Vagina (tissue), 2 donors: ENCODE data around the gene PLPPR4. TPM values are rescaled to one million over a fixed set of nuclear protein-coding genes. Genes with fewer than 3 reads are reported as not detected.

ENCODE experiments used
- DNase-seq, 2 donors: peaks; one replicate each; pipeline ENCODE4 v3.0.0-alpha.2; 2017; ENCODE audit errors: extremely low spot score in 2 of 2
- H3K27ac ChIP-seq: fragments of 200-600 bp; sonication (generic); one replicate; pipeline ENCODE4 v1.5.1; 2019
- H3K27me3 ChIP-seq: fragments of 200-600 bp; sonication (generic); one replicate; pipeline ENCODE4 v1.5.1; 2019
- H3K36me3 ChIP-seq, 2 donors: fragments of 200-600 bp; sonication (generic); one replicate each; pipeline ENCODE4 v1.5.1; 2017 to 2019
- H3K4me1 ChIP-seq: fragments of 200-600 bp; sonication (generic); one replicate; pipeline ENCODE4 v1.5.1; 2019
- H3K4me3 ChIP-seq, 2 donors: fragments of 200-600 bp; sonication (generic); 1 replicate in 1 of 2; 2 replicates in 1 of 2; pipeline ENCODE4 v1.5.1; 2016 to 2019
- H3K9me3 ChIP-seq: fragments of 200-600 bp; sonication (generic); one replicate; pipeline ENCODE4 v1.5.1; 2019
- CTCF ChIP-seq, 3 experiments: fragments of 450-650 bp in 2 of 3; fragments of 200-600 bp in 1 of 3; sonication (generic) in 1 of 3; IDR thresholded peaks; one replicate each; pipeline ENCODE4 v1.5.1; 2017 to 2019; ENCODE audit warnings: antibody characterized with exemption in 3 of 3, mild to moderate bottlenecking in 2 of 3, moderate library complexity in 2 of 3
- POLR2A ChIP-seq, 2 donors: fragments of 450-650 bp; IDR thresholded peaks; one replicate each; pipeline ENCODE4 v1.6.1; 2017; ENCODE audit warnings: antibody characterized with exemption in 2 of 2, mild to moderate bottlenecking in 2 of 2, moderate library complexity in 2 of 2
- POLR2AphosphoS5 ChIP-seq, 2 donors: sonication (generic); formaldehyde crosslinking; IDR thresholded peaks; one replicate each; pipeline ENCODE4 v1.9.0; 2017; ENCODE audit warnings: antibody characterized with exemption in 2 of 2, mild to moderate bottlenecking in 2 of 2, low read depth in 1 of 2; ENCODE audit not compliant: insufficient read depth in 1 of 2
- intact Hi-C: fragments of 100-400 bp; cut with DNase I; formaldehyde crosslinking; loops from one replicate; pipeline ENCODE4 v1.15.1; 2023
- total RNA-seq: library from RNA; depleted of rRNA; stranded (reverse); fragments of >200 nt; gene quantifications from one replicate; pipeline ENCODE4 v1.2.3, GENCODE V29; 2016

Gene PLPPR4
- total RNA-seq, 1 donor from 2014 or later = 1.5 TPM

DNA sequence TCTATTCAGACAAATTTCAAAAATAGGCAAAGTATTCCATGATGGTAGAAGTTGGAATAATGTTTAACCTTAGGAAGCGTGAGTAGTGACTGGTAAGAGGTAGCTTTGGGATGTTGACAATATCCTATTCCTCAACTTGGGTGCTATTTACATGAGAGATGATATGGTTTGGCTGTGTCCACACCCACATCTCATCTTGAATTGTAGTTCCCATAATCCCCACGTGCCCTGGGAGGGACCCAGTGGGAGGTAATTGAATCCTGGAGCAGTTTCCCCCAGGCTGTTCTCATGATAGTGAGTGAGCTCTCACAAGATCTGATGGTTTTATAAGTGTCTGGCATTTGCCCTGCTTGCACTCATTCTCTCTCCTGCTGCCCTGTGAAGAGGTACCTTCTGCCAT lies 67.3 kb downstream of the PLPPR4 start:
- DNase-seq = no peak
- no peaks in the 10 kb centered on the region for H3K4me1 ChIP-seq
- H3K4me3 ChIP-seq = no peak overlapping the region
- H3K9me3 ChIP-seq = no peaks in the 10 kb centered on the region
- no peaks in the 10 kb centered on the region for H3K27me3 ChIP-seq
- no peak for TF ChIP-seq POLR2A (IDR thresholded peaks at IDR 0.05)
- no peak overlapping the region for H3K27ac ChIP-seq
- H3K36me3 ChIP-seq = no peaks in the 10 kb centered on the region
- intact Hi-C loops = no loop called here

- DNase-seq = no peak
- Histone ChIP-seq H3K9me3 (no peaks in the 10 kb centered on the region), H3K36me3 (no peaks in the 10 kb centered on the region), H3K27ac (no peak overlapping the region), H3K27me3 (no peaks in the 10 kb centered on the region), H3K4me3 (no peak overlapping the region), H3K4me1 (no peaks in the 10 kb centered on the region)
- TF ChIP-seq POLR2AphosphoS5 (IDR thresholded peaks at IDR 0.05; ENCODE audit: insufficient read depth in 1 of 2, low read depth in 1 of 2) (no peak), POLR2A (IDR thresholded peaks at IDR 0.05) (no peak), CTCF (IDR thresholded peaks at IDR 0.05) (no peak)
- intact Hi-C loops = no loop called here
Observed at GRCh38 chr1:99332561-99332960, 68.3 kb downstream of the PLPPR4 start.

DNA sequence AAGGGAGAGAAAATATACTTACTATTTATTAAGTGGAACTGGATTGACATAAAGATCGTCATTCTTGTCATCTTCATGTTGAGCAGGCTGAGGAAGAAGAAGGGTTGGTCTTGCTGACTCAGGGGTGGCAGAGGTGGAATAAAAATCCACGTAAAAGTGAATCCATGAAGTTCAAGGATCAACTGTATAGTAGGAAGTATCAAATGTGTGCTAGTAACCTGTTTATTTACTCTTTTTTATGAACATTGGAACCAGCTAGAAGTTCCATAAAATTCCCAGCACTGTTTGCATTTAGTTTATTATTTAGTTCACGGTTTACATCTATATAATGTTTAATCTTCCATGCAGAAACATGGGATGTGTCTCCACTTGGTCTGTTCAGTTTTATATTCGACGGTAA lies 70.7 kb downstream of the PLPPR4 start:
- no peak overlapping the region for H3K27ac ChIP-seq
- H3K27me3 ChIP-seq = no peaks in the 10 kb centered on the region
- no peak for TF ChIP-seq CTCF (IDR thresholded peaks at IDR 0.05)
- TF ChIP-seq POLR2A (IDR thresholded peaks at IDR 0.05) = no peak
- no peak for TF ChIP-seq POLR2AphosphoS5 (IDR thresholded peaks at IDR 0.05; ENCODE audit: insufficient read depth in 1 of 2, low read depth in 1 of 2)
- no peak overlapping the region for H3K4me3 ChIP-seq
- no peaks in the 10 kb centered on the region for H3K9me3 ChIP-seq
- H3K36me3 ChIP-seq = no peaks in the 10 kb centered on the region
- DNase-seq = no peak
- intact Hi-C loops = no loop called here
- H3K4me1 ChIP-seq = no peaks in the 10 kb centered on the region

GRCh38 chr1:99347041-99347684 lies 82.9 kb downstream of the PLPPR4 start:
- Histone ChIP-seq H3K4me1 (no peaks in the 10 kb centered on the region), H3K27ac (no peak overlapping the region), H3K27me3 (no peaks in the 10 kb centered on the region), H3K9me3 (no peaks in the 10 kb centered on the region), H3K4me3 (no peak overlapping the region), H3K36me3 (no peaks in the 10 kb centered on the region)
- DNase-seq = no peak
- intact Hi-C loops = no loop called here
- TF ChIP-seq POLR2A (IDR thresholded peaks at IDR 0.05) (no peak), POLR2AphosphoS5 (IDR thresholded peaks at IDR 0.05; ENCODE audit: insufficient read depth in 1 of 2, low read depth in 1 of 2) (no peak), CTCF (IDR thresholded peaks at IDR 0.05) (no peak)

GRCh38 chr1:99348397-99349132 lies 84.3 kb downstream of the PLPPR4 start:
- no peaks in the 10 kb centered on the region for H3K4me1 ChIP-seq
- H3K36me3 ChIP-seq = no peaks in the 10 kb centered on the region
- H3K27me3 ChIP-seq = no peaks in the 10 kb centered on the region
- H3K27ac ChIP-seq = no peak overlapping the region
- no peaks in the 10 kb centered on the region for H3K9me3 ChIP-seq
- no peak for TF ChIP-seq POLR2A (IDR thresholded peaks at IDR 0.05)
- no peak for TF ChIP-seq CTCF (IDR thresholded peaks at IDR 0.05)
- TF ChIP-seq POLR2AphosphoS5 (IDR thresholded peaks at IDR 0.05; ENCODE audit: insufficient read depth in 1 of 2, low read depth in 1 of 2) = no peak
- no peak for DNase-seq
- intact Hi-C loops = no loop called here
- H3K4me3 ChIP-seq = no peak overlapping the region
